Activated CD8-positive, alpha-beta memory T cell treated with anti-CD3 and anti-CD28 coated beads for 1 hour (primary cell): Measurements from ENCODE around the gene EPB41L4B.
"Not testable (repeated sequence)": the region's sequence is repeated elsewhere in the genome, so short reads cannot be mapped to it uniquely, and the experiment has no call there.

ENCODE experiments used
- DNase-seq, 2 donors: peaks; one replicate each; pipeline ENCODE4 v3.0.0-alpha.2; 2020; ENCODE audit warnings: low read depth in 1 of 2; ENCODE audit errors: extremely low read depth in 1 of 2

The EPB41L4B gene

DNA sequence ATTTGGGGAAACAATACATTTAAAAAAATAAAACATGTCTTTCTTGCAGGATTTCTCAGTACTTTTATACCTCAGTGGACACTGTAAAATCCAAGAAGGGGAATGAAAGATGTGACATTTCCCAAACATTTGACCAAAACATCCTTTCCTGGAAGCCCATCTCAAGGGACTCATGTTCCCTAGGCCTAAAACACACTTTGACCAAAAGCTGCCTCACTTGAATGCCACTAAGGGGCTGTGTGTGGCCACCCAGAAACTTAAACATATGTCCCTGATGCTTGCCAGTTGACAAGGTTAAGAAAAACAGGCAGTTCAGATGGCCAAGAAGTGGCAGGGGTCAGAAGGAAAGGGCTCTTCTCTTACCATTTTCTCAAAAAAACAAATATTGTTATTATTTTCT, 73.6 kb downstream of the EPB41L4B start:
- no peak for DNase-seq

DNA sequence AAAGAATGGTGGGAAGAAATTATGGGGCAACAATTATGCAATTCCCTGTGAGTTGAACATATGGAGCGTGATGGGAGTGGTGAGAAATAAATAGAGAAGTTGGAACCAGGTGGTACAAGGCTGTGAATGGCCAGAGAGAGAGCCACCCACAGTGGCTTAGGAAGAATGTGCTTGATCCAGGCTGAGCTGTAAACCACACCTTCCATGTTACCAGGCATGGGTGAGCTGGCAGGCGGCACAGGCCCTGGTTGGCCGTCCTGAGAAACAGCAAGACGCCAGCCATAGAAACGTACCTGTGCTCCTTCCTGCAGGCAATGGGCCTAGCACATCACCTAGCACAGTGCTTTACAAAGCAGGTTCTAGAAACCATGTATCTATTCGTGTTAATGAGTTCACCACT, 74.3 kb downstream of the EPB41L4B start:
- DNase-seq, result no peak

DNA sequence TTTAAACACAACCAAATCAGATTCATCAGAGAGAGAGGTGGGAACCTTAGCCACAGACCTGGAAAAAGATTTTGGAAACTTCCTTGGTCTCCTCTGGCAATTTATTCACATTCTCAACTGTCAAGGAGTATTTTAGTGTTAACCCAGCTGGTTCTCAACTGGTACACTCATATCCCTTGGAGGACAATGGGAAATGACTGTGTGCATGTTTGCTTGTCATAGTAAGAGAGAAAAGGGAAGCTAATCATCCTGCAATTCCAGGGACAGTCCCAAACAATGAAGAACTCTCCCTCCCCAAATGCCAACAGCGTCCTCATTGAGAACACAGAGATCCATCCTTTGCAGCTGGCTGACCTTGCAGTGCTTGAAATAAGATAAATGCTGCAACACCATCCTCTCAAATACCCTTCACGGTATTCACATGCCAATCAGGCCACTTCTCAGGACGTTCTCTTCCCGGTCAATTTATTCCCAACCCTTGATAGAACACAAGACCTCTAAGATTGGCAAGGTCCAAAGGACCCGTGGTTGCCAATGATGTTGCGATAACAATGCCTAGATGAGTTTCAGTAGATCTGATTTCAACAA, 75.5 kb downstream of the EPB41L4B start:
- DNase-seq, result no peak

DNA sequence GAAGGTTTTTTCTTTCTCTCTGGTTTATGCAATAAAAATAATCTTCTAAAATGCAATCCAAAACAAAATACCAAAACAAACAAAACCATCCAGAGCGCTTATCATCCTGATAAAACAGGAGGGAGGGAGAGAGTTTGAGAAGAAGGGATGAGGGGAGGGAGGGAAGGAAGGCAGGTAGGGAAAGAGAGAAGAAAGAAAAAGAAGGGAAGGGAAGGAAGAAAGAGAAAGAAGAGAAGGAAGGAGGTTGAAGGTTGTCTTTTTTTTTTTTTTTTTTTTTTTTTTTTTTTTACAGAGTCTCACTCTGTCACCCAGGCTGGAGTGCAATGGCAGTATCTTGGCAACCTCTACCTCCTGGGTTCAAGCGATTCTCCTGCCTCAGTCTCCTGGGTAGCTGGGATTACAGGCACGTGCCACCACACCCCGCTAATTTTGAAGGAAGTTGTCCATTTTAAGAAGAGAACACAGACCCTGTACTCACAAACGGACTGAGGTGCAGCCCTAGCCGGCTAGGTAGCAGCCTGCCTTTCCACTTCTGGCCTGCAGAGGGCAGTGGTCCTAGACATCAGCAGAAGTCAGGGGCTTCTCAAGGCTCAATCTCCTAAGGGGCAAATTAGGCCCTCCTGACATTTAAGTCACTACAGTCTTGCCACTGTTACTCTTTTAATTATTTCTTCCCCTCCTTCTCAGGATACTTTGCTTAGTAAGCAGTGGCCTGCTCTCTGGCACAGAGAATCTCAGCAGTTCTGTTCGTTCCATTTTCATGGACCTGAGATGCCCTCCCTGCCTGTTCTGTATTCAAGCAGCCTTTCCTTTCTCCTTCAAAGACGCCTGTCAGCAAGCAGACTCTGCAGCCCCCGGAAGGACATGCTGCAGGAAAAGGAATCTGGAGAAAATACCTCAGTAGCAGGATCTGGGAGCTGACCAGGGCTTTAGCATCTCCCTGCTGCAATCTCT, 76.4 kb downstream of the EPB41L4B start:
- peak in 1 of 2 donors; percentile 28 for DNase-seq

DNA sequence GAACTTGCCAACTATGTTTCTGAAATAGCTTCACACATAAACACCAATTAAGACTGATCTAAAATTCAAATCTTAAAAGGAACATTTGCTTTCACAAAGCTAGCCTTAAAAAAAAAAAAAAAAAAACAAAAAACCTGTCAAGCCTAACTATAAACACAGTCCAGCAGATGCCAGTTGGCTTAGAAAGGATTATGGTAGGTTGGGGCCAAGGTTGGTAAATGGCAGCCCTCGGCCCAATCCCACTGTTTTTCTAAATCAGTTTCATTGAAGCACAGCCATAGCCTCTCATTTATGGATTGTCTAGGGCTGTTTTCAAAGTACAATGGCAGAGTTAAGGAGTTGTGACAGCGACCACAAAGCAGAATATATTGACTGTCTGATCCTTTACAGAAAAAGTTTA, 78.1 kb downstream of the EPB41L4B start:
- no peak for DNase-seq

DNA sequence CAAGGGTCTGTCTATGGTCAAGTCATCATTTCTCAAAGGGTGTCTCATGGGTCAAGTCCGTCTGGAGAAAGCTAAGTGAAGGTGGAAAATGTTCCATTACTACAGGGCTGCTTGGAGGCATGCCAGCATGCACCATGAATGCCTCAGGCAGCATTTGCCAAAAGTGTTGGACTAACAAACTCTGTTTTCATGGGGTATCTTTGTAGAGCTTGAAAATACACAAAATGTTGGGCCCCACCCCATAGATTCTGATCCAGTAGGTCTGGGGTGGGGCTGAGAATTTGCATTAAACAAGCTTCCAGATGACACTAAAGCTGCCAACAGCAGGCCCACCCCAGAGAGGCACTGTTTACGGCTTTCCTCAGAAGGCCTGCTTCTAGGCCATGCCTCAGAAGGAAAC, 78.8 kb downstream of the EPB41L4B start:
- no peak for DNase-seq

DNA sequence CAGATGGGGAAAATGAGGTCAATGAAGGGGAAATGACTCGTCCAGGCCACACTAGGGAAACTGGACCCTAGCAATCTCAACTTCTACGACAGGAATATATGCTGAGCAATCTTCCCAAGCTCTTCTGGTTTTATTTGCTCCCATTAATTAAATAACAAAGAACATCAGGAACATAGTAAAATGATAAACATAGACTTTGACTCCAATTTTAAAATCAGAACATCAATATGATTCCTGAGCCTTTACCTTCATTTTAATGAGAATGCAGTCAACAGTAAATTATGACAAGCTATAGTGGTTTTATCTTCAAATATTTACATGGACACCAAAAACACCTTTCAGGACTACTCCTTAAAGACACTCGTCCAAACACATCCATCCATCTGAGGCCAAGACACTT, 79.7 kb downstream of the EPB41L4B start:
- no peak for DNase-seq

DNA sequence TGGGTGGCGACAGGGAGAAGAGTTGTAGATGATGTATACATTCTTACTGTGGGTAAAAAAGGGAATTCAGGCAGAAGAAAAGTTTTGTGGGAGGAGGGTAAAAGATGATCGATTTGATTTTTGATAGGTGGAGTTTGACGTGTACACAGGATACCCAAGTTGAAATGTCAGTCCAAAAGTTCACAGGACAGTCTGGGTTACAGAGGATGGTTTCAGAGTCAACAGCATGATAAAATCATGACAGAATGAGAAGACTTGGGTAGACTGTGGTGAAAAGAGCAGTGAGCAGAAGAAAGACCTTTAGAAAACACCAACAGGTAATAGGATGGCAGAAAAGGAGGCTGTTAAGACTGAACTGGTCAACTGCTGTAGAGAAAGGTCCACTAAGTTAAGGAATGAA, 81.6 kb downstream of the EPB41L4B start:
- DNase-seq, result no peak

DNA sequence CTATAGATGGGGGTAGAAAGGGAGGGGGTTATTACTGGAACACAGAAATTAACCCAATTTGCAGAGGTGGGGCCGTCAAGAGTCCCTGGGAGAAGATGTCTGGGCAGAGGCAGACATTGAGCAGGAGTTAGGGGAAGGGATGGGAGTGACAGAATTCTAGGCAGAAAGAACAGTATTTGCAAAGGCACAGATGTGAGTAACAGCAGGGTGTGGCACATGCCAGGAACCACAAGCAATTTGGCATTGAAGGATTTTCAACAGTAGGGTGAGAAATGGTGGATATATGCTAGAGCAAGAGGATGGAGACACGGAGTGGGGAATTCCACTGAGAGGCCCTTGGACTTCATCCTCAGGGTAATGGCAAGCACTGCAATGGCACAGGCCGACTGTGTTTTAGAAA, 82.2 kb downstream of the EPB41L4B start:
- no peak for DNase-seq

DNA sequence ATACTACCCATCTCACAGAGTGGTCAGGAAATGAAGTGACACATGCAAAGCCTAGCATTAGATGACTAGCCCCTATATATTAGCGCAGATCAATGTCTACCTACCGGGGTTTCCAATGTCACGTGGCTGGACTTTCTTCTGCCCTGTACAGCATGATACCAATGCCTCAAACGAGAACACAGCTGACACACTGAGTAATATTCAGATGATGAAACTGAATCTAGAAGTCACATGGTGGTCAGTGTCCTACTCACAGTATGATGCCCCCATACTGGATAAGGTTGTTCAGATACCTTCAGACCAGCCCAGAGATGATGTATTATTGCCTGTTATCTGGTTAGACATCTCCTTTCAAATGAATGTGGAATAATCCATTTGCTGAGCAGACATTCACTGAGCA, 82.7 kb downstream of the EPB41L4B start:
- DNase-seq, result no peak

DNA sequence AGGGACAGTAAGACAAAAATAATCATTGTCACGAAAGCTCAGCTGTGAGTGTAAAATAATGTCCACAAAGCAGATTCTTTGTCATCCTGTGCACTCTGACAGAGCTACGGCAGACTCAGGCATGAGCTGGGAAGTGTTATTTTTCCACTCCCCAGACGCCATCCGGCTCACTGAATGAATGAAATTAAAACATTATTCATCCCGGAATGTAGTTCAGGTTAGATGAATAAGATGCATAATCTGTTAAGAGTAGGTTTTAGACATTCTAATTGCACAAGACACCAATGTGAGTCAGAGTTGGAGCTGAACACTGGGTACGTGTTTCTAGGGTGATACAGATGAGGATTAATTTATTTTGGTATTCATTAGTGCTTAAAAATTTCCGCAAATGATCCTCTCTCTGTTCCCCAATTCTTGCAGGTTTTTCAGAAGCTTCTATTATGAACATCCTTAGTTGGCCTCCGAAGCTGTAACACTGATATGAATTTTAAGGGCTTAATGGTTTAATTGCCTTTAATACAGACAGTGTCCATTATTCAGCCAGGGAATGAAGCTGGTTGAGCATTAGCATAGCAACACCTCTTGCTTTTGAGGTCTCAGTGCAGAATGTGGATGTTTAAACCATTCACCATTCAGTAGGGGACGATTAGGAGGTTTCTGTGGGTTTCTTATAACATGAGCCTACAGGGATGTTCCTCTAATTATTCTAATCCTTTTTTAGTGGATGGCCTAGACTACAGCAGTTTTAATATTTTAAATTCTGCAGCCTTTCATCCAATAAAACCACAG, 88.2 kb downstream of the EPB41L4B start:
- no peak for DNase-seq

DNA sequence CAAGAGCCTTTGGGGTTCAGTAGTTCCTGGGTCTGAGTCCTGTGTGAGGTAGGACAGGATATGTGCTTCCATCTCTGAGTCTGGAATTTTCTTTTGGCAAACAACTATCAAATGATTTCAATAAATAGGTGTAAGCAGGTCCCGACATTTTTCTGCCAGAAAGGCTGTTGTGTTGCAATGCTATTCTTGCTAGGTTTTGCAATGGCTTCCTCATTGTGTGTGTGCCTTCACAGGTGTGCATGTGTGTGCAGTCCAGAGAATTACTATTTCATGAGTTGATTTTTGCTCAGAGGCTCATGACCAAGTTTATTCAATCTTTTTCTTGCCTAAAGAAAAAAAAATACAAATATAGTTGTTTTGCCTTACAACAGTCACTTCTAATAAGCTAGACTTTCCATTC, 89.3 kb downstream of the EPB41L4B start:
- no peak for DNase-seq

DNA sequence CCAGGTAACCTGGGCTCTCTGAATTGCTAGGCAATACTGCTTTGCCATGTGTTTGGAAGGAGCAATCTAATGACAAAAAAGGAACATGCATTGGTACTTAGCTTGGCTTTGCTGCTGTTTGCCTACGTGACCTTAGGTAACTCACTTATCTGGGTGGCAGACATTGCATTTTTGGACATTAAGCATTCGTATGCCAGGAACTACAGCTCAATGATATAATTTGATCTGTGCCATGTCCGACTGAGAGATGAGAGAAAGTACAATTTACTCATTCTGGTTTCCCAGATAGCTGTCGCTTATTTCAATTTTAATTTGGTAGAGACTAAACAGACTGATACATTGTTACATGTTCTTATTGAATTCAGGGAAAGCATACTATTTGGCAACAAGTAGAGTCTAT, 90.6 kb downstream of the EPB41L4B start:
- no peak for DNase-seq

DNA sequence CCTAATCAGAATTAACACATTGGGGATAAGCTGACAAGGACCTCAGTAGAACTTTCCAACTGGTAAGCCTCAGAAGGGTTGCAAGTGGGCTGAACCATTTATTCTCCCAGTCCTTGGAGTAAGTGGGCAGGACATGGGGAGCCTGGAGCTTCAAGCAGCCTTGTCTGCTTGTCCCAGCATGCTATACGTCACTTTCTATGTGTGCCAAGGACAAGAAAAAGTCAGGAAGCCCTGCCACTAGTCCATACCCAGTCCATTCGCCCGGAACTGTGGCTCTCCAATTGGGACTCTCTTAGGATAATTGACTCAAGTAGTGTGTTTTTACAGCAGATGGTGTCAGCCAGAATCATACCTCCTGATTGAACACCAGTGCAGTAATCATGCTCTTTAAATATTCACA, 91.2 kb downstream of the EPB41L4B start:
- no peak for DNase-seq

DNA sequence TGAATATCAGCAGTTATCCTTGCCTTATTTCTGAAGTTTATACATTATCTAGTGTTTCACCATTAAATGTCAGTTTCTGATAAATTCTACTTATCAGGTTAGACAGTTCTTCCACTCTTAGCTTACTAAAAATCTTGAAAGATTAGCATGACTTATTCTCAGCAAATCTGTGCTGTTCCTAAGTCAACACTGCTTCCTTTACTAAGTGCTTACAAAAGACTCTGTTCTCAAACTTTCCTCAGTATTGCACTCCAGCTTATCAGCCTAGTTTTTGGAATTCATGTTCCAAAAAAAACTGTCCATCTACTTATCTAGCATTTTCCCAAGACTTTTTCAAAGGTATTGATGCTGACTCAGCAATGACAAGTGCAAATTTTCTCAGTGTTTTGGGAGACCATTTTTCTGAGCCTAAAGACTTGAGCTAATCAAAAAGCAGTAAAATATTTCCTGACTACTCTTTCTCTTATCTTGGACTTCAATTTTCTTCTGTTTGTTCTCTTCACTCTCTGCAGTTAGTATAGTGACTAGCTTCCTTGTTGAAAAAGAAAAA, 92.7 kb downstream of the EPB41L4B start:
- no peak for DNase-seq

DNA sequence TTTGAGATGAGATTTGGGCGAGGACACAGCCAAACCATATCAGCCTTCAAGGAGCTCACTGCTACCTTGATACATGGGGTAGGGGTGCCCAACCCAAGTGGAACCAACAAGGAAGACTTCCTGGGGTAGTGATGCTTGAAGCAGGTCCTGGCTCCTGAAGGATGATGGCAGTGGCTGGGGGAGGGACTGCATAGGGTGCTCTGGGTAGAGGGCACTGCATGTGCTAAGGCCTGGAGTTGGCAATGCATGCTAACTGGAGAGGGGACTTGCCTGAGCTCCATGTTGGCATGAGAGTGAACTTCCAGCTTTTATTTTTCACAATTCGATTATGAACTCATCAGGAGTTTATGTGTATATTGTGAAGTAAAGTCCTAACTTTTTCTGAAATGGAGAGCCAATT, 95.2 kb downstream of the EPB41L4B start:
- no peak for DNase-seq

DNA sequence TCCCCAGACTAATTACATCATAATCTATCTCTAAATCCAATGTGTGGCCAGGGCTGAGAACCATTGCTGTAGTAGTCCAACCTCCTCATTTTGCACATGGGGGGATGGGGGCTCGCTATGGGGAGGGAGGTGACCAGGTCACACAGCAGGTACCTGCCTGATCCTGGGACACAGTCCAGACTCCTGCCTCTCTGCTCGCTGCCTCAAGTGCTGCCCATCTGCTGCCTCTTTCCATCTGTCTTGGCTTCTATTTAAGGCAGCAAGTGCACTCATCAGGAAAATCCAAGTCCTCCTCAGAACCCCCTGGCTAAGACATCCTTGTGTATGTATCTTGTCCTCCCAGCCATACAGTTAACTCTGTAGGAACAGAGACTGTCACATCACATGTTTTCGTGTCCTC, 96.1 kb downstream of the EPB41L4B start:
- DNase-seq, result no peak

DNA sequence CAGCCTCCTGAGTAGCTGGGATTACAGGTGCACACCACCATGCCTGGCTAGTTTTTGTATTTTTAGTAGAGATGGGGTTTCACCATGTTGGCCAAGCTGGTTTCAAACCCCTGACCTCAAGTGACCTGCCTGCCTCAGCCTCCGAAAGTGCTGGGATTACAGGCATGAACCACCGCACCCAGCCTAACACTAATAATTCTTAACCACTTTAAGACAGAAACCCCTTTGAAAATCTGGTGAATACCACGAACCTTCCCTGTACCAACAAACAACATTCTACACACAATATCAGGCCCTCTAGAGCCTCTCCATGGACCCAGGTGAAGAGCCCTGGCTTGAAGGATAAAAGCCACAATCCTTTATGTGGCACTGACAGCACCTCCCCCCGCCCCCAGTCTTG, 102.6 kb downstream of the EPB41L4B start:
- not testable (repeated sequence) for DNase-seq

DNA sequence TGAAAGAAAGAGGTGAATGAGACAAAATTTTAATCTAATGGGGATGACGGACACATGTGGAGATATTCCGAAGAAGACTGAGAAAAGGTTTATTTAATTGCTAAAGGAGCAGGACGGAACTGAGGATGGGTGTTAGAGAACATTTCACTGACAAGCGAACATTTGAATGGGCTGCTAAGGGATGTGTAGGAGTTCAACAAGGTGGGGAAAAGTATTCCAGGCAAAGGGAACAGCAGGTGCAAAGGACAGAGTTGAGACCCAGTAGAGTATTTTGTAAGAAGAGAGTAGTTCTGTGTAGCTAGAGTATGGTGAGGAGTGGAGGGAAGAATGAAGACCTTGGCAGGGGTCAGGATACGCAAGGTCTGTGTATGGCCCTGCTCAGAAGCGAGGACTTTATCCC, 106.4 kb downstream of the EPB41L4B start:
- DNase-seq, result no peak

DNA sequence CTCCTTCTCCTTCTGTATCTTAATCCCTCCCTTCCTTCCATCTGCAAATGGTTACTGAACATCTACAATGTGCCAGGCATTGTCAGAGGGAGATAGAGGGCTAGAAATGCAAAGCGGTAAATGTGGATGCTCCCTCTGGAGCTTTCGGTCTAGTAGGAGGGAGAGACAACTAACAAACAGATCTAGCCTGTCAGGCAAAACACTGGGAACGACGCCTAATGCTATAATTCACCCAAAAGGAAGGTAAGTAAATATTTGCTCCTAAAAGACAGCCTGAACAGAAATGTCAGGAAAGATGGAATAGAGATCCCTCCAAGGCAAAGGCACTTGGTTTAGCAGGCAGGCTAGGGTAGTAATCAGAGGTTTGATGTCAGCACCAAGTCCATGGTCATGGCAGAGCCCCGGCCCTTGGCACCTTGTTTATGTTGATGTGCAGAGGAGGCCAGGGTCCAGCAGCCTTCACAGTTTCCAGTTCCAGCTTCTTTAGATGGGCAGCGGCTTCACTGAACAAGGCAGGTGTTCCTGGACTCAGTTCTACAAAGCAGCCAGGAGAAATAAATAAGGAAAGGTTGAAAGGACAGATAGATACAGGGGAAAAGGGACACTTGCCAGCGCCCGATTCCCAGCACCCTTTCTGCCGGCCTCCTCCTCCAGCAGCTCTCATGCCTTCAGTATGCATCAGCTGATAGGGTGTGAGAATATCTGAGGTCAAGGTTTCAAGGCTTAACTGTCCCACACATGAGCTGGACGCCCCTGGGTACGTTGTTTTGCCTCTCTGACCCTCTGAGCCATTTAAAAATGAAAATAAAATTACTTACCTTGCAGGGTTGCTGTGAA, 107.4 kb downstream of the EPB41L4B start:
- DNase-seq, result no peak

DNA sequence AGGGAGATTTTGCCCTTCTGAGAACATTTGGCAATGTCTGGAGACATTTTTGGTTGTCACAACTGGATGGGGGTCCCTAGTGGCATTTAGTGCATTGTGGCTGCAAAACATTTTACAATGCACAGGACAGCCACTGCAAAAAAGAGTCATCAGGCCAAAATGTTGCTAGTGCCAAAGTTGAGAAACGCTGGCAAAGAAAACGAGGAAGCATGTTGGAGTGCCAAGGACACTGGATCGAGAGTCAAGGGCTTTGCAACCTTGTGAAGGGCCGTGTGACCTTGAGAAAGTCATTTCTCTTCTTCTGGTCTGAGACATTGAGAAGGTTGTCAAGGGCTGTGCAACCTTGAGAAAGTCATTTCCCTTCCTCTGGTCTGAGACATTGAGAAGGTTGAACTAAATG, 108.1 kb downstream of the EPB41L4B start:
- no peak for DNase-seq
